CD4-positive, CD25-positive, alpha-beta regulatory T cell (primary cell): ENCODE measurements around the gene LCLAT1. TPM values are rescaled to one million over a fixed set of nuclear protein-coding genes. Genes with fewer than 3 reads are reported as not detected.
"Not testable (repeated sequence)": the region's sequence is repeated elsewhere in the genome, so short reads cannot be mapped to it uniquely, and the experiment has no call there.

ENCODE experiments used
- ATAC-seq, 2 donors: fragments of 150-1000 bp; cut with Tn5 transposase; one replicate each; pipeline ENCODE4 v1.10.0; 2021; ENCODE audit warnings: low read depth in 2 of 2, moderate number of reproducible peaks in 2 of 2, moderate library complexity in 1 of 2
- DNase-seq, 3 donors: peaks; one replicate each; pipeline versions ENCODE4 v3.0.0 to v3.0.0-alpha.2; 2012 to 2022; ENCODE audit warnings: mixed read lengths in 1 of 3
- H3K27ac ChIP-seq: one replicate; pipeline ENCODE4 v1.7.0; 2013; ENCODE audit warnings: mild to moderate bottlenecking, low read length; ENCODE audit not compliant: insufficient read depth, poor library complexity, severe bottlenecking
- H3K27me3 ChIP-seq: one replicate; pipeline ENCODE4 v1.7.0; 2013; ENCODE audit warnings: low read length; ENCODE audit not compliant: control insufficient read depth, insufficient read depth
- H3K36me3 ChIP-seq: one replicate; pipeline ENCODE4 v1.7.0; 2013; ENCODE audit warnings: mild to moderate bottlenecking, low read length, moderate library complexity; ENCODE audit not compliant: control insufficient read depth, insufficient read depth
- H3K4me1 ChIP-seq: 2 replicates; pipeline ENCODE4 v1.7.0; 2013; ENCODE audit warnings: mild to moderate bottlenecking, low read length; ENCODE audit not compliant: insufficient read depth, control insufficient read depth, poor library complexity, severe bottlenecking
- H3K4me3 ChIP-seq: one replicate; pipeline ENCODE4 v1.7.0; 2013; ENCODE audit warnings: low read depth, mild to moderate bottlenecking, low read length, moderate library complexity
- H3K9me3 ChIP-seq, 2 experiments: 1 replicate in 1 of 2; 2 replicates in 1 of 2; pipeline ENCODE4 v1.7.0; 2013; ENCODE audit warnings: low read length in 2 of 2, mild to moderate bottlenecking in 1 of 2, moderate library complexity in 1 of 2; ENCODE audit not compliant: control insufficient read depth in 2 of 2
- H3K27ac Mint-ChIP-seq, 3 donors: one replicate each; pipeline ENCODE4 v1.8.0; 2020 to 2022; ENCODE audit warnings: mild to moderate bottlenecking in 3 of 3, mixed read lengths in 3 of 3, moderate library complexity in 2 of 3
- H3K27me3 Mint-ChIP-seq: one replicate; pipeline ENCODE4 v1.8.0; 2022; ENCODE audit warnings: mild to moderate bottlenecking, mixed read lengths
- H3K36me3 Mint-ChIP-seq: one replicate; pipeline ENCODE4 v1.8.0; 2020; ENCODE audit warnings: mixed read lengths
- H3K4me1 Mint-ChIP-seq, 4 donors: one replicate each; pipeline ENCODE4 v1.8.0; 2020 to 2022; ENCODE audit warnings: mixed read lengths in 4 of 4, mild to moderate bottlenecking in 1 of 4
- H3K4me3 Mint-ChIP-seq, 4 donors: one replicate each; pipeline ENCODE4 v1.8.0; 2020 to 2022; ENCODE audit warnings: mild to moderate bottlenecking in 4 of 4, mixed read lengths in 4 of 4, moderate library complexity in 3 of 4
- H3K9me3 Mint-ChIP-seq, 7 donors: one replicate each; pipeline ENCODE4 v1.8.0; 2020 to 2022; ENCODE audit warnings: mixed read lengths in 7 of 7, mild to moderate bottlenecking in 3 of 7, moderate library complexity in 2 of 7
- polyA plus RNA-seq, 4 donors: library from polyadenylated mRNA; unstranded; fragments of 300-500 nt; fragmentation: Illumina TruSeq; gene quantifications; one replicate each; pipeline ENCODE4 v1.2.3, GENCODE V29; 2021
- total RNA-seq: library from RNA; stranded (reverse); gene quantifications from one replicate; pipeline ENCODE4 v1.2.3, GENCODE V29; 2022

LCLAT1 gene
- total and polyA plus RNA-seq, 5 donors from 2014 or later: 4.8 to 25.2 (median 9.2) TPM

GRCh38 chr2:30639836-30640235 lies 192.8 kb downstream of the LCLAT1 start:
- H3K4me3 ChIP-seq: no peak overlapping the region
- no peak for DNase-seq
- no peaks in the 10 kb centered on the region for H3K9me3 ChIP-seq
- Mint-ChIP-seq H3K27me3 (no peaks in the 10 kb centered on the region), H3K4me1 (peaks cover 0 to 7% (median 0%) of the 10 kb centered on the region in 4 donors), H3K36me3 (peaks cover 29% of the 10 kb centered on the region), H3K4me3 (no peak overlapping the region), H3K9me3 (no peaks in the 10 kb centered on the region), H3K27ac (peak overlapping the region in 1 of 3 donors; percentile 4)
- no peaks in the 10 kb centered on the region for H3K27me3 ChIP-seq
- ATAC-seq: no peak
- H3K4me1 ChIP-seq: no peaks in the 10 kb centered on the region
- peaks cover 4% of the 10 kb centered on the region for H3K36me3 ChIP-seq
- no peak overlapping the region for H3K27ac ChIP-seq

- Mint-ChIP-seq H3K4me1 (peaks cover 0 to 4% (median 0%) of the 10 kb centered on the region in 4 donors), H3K36me3 (peaks cover 25% of the 10 kb centered on the region), H3K4me3 (no peak overlapping the region), H3K27me3 (no peaks in the 10 kb centered on the region), H3K27ac (no peak overlapping the region), H3K9me3 (no peaks in the 10 kb centered on the region)
- Histone ChIP-seq H3K4me3 (no peak overlapping the region), H3K4me1 (no peaks in the 10 kb centered on the region), H3K9me3 (no peaks in the 10 kb centered on the region), H3K27me3 (no peaks in the 10 kb centered on the region), H3K36me3 (peaks cover 4% of the 10 kb centered on the region), H3K27ac (no peak overlapping the region)
- DNase-seq: no peak
- no peak for ATAC-seq
These were observed 194.8 kb downstream of the LCLAT1 start for GRCh38 chr2:30641765-30642345.

GRCh38 chr2:30643013-30643412 lies 196.0 kb downstream of the LCLAT1 start:
- H3K27me3 Mint-ChIP-seq, H3K36me3 ChIP-seq, H3K4me3 Mint-ChIP-seq, H3K9me3 ChIP-seq, H3K27ac Mint-ChIP-seq, H3K9me3 Mint-ChIP-seq, H3K4me3 ChIP-seq, H3K27me3 ChIP-seq, ATAC-seq, H3K4me1 ChIP-seq, H3K27ac ChIP-seq, DNase-seq, H3K4me1 Mint-ChIP-seq: not testable (repeated sequence)
- H3K36me3 Mint-ChIP-seq: peaks cover 23% of the 10 kb centered on the region

GRCh38 chr2:30643674-30644073 lies 196.6 kb downstream of the LCLAT1 start:
- no peak overlapping the region for H3K4me3 ChIP-seq
- no peak overlapping the region for H3K27ac Mint-ChIP-seq

GRCh38 chr2:30645081-30645744 lies 198.2 kb downstream of the LCLAT1 start:
- DNase-seq: no peak
- H3K4me1 Mint-ChIP-seq: no peaks in the 10 kb centered on the region
- H3K36me3 ChIP-seq: peaks cover 4% of the 10 kb centered on the region
- no peaks in the 10 kb centered on the region for H3K27me3 ChIP-seq
- no peak overlapping the region for H3K27ac Mint-ChIP-seq
- ATAC-seq: no peak
- peaks cover 13% of the 10 kb centered on the region for H3K36me3 Mint-ChIP-seq
- no peak overlapping the region for H3K4me3 Mint-ChIP-seq
- H3K9me3 ChIP-seq: no peaks in the 10 kb centered on the region
- H3K9me3 Mint-ChIP-seq: no peaks in the 10 kb centered on the region
- no peaks in the 10 kb centered on the region for H3K4me1 ChIP-seq
- no peak overlapping the region for H3K4me3 ChIP-seq
- H3K27ac ChIP-seq: no peak overlapping the region
- H3K27me3 Mint-ChIP-seq: no peaks in the 10 kb centered on the region

More at GRCh38 chr2:30643674-30644073, 196.6 kb downstream of the LCLAT1 start:
- no peaks in the 10 kb centered on the region for H3K27me3 Mint-ChIP-seq
- H3K4me3 Mint-ChIP-seq: no peak overlapping the region
- H3K4me1 Mint-ChIP-seq: no peaks in the 10 kb centered on the region
- no peaks in the 10 kb centered on the region for H3K9me3 Mint-ChIP-seq
- Histone ChIP-seq H3K9me3 (no peaks in the 10 kb centered on the region), H3K27me3 (no peaks in the 10 kb centered on the region), H3K36me3 (peaks cover 4% of the 10 kb centered on the region), H3K4me1 (no peaks in the 10 kb centered on the region), H3K27ac (no peak overlapping the region)
- DNase-seq (no peak), ATAC-seq (no peak)
- H3K36me3 Mint-ChIP-seq: peaks cover 21% of the 10 kb centered on the region

- Mint-ChIP-seq H3K9me3 (no peaks in the 10 kb centered on the region), H3K4me3 (no peak overlapping the region), H3K27ac (no peak overlapping the region), H3K36me3 (peaks cover 8% of the 10 kb centered on the region), H3K27me3 (no peaks in the 10 kb centered on the region), H3K4me1 (no peaks in the 10 kb centered on the region)
- H3K27me3 ChIP-seq: no peaks in the 10 kb centered on the region
- no peak overlapping the region for H3K27ac ChIP-seq
- DNase-seq (no peak), ATAC-seq (no peak)
- no peaks in the 10 kb centered on the region for H3K9me3 ChIP-seq
- H3K4me3 ChIP-seq: no peak overlapping the region
- peaks cover 4% of the 10 kb centered on the region for H3K36me3 ChIP-seq
- H3K4me1 ChIP-seq: no peaks in the 10 kb centered on the region
These were observed 198.7 kb downstream of the LCLAT1 start for GRCh38 chr2:30645745-30646119.

GRCh38 chr2:30647752-30648457 lies 200.9 kb downstream of the LCLAT1 start:
- no peaks in the 10 kb centered on the region for H3K9me3 Mint-ChIP-seq
- ATAC-seq: no peak

More at GRCh38 chr2:30647752-30648457, 200.9 kb downstream of the LCLAT1 start:
- Mint-ChIP-seq H3K4me3 (no peak overlapping the region), H3K4me1 (no peaks in the 10 kb centered on the region), H3K36me3 (peaks cover 3% of the 10 kb centered on the region), H3K27ac (no peak overlapping the region), H3K27me3 (no peaks in the 10 kb centered on the region)
- Histone ChIP-seq H3K9me3 (no peaks in the 10 kb centered on the region), H3K27me3 (no peaks in the 10 kb centered on the region), H3K27ac (no peak overlapping the region), H3K4me3 (no peak overlapping the region), H3K4me1 (no peaks in the 10 kb centered on the region), H3K36me3 (no peaks in the 10 kb centered on the region)
- DNase-seq: no peak
